Keratinocyte (primary cell): Measurements from ENCODE around the gene TTBK1. TPM values are rescaled to one million over a fixed set of nuclear protein-coding genes. Genes with fewer than 3 reads are reported as not detected.

ENCODE experiments used
- DNase-seq: peaks from one replicate; pipeline ENCODE4 v3.0.0-alpha.2; 2011; ENCODE audit warnings: low read depth, missing footprints, low spot score
- FAIRE-seq: peaks from 2 replicates; lab custom pipeline; 2011; peaks lifted over from hg19 to GRCh38; lab: Jason Lieb, UNC
- H2AFZ ChIP-seq: 2 replicates; pipeline ENCODE4 v1.6.0; 2012; ENCODE audit warnings: low read length, control low read depth, inconsistent platforms; ENCODE audit not compliant: control insufficient read depth
- H3K27ac ChIP-seq: 2 replicates; pipeline ENCODE4 v1.5.1; 2011; ENCODE audit warnings: low read length; ENCODE audit not compliant: control insufficient read depth, insufficient read depth
- H3K27me3 ChIP-seq: 3 replicates; pipeline ENCODE4 v1.6.0; 2011; ENCODE audit warnings: low read length; ENCODE audit not compliant: control insufficient read depth, insufficient read depth; ENCODE audit errors: extremely low read depth
- H3K36me3 ChIP-seq, 2 experiments: 2 replicates in 1 of 2; 3 replicates in 1 of 2; pipeline ENCODE4 v1.5.1; 2011; ENCODE audit warnings: low read length in 2 of 2, mild to moderate bottlenecking in 1 of 2; ENCODE audit not compliant: control insufficient read depth in 2 of 2, insufficient read depth in 2 of 2; ENCODE audit errors: extremely low read depth in 1 of 2
- H3K4me1 ChIP-seq: 3 replicates; pipeline ENCODE4 v1.5.1; 2011; ENCODE audit warnings: low read length; ENCODE audit not compliant: control insufficient read depth, insufficient read depth; ENCODE audit errors: extremely low read depth
- H3K4me2 ChIP-seq: 3 replicates; pipeline ENCODE4 v1.6.0; 2011; ENCODE audit warnings: low read depth, low read length; ENCODE audit not compliant: control insufficient read depth, insufficient read depth; ENCODE audit errors: extremely low read depth
- H3K4me3 ChIP-seq, 3 experiments: fragments of 200-600 bp in 1 of 3; sonication (generic) in 1 of 3; 2 replicates in 2 of 3; 3 replicates in 1 of 3; pipeline ENCODE4 v1.5.1; 2011 to 2016; ENCODE audit warnings: low read length in 3 of 3, mild to moderate bottlenecking in 3 of 3, control low read depth in 2 of 3, inconsistent platforms in 1 of 3, low read depth in 1 of 3, mixed read lengths in 1 of 3, mixed run types in 1 of 3, moderate library complexity in 1 of 3; ENCODE audit not compliant: control insufficient read depth in 2 of 3, insufficient read depth in 2 of 3; ENCODE audit errors: extremely low read depth in 1 of 3
- H3K79me2 ChIP-seq: 2 replicates; pipeline ENCODE4 v1.6.0; 2012; ENCODE audit warnings: low read length; ENCODE audit not compliant: control insufficient read depth, insufficient read depth
- H3K9ac ChIP-seq: 3 replicates; pipeline ENCODE4 v1.6.0; 2011; ENCODE audit warnings: low read length; ENCODE audit not compliant: control insufficient read depth, insufficient read depth; ENCODE audit errors: extremely low read depth
- H3K9me1 ChIP-seq: 3 replicates; pipeline ENCODE4 v1.6.0; 2011; ENCODE audit warnings: low read length; ENCODE audit not compliant: control insufficient read depth, insufficient read depth; ENCODE audit errors: extremely low read depth
- H3K9me3 ChIP-seq: 2 replicates; pipeline ENCODE4 v1.5.1; 2012; ENCODE audit warnings: low read depth, low read length; ENCODE audit not compliant: control insufficient read depth
- H4K20me1 ChIP-seq: 3 replicates; pipeline ENCODE4 v1.6.0; 2011; ENCODE audit warnings: low read length; ENCODE audit not compliant: control insufficient read depth, insufficient read depth; ENCODE audit errors: extremely low read depth
- CTCF ChIP-seq, 3 experiments: IDR thresholded peaks in 1 of 3; conservative IDR thresholded peaks in 1 of 3; optimal IDR thresholded peaks in 1 of 3; 2 replicates in 2 of 3; 3 replicates in 1 of 3; pipeline versions ENCODE3 to v1.5.1; 2011; ENCODE audit warnings: low read length in 3 of 3, mild to moderate bottlenecking in 3 of 3, moderate library complexity in 2 of 3, control low read depth in 1 of 3, inconsistent platforms in 1 of 3; ENCODE audit not compliant: insufficient read depth in 2 of 3; ENCODE audit errors: extremely low read depth in 1 of 3
- EZH2 ChIP-seq: IDR thresholded peaks from one replicate; pipeline ENCODE4 v1.6.1; 2012; ENCODE audit warnings: inconsistent platforms, mild to moderate bottlenecking, low read length, moderate library complexity
- dilution Hi-C: fragments of 300-500 bp; cut with MboI; formaldehyde crosslinking; loops from one replicate; pipeline ENCODE4 v1.7.0; 2020; ENCODE audit warnings: low sequenced_read_pairs; ENCODE audit not compliant: extremely low pct_ligation_motif_present
- polyA plus RNA-seq, 5 experiments: library from polyadenylated mRNA; depleted of rRNA in 3 of 5; stranded (reverse) in 3 of 5; stranded (forward) in 1 of 5; unstranded in 1 of 5; fragments of >200 nt; gene quantifications; 1 replicate in 1 of 5; 2 replicates in 3 of 5; 3 replicates in 1 of 5; pipeline versions ENCODE4 v1.2.1 to v1.2.3, GENCODE V29; 2011 to 2012; ENCODE audit warnings: missing spikeins in 2 of 5, low read depth in 1 of 5, low replicate concordance in 1 of 5

The TTBK1 gene
- polyA plus RNA-seq, 1 donor (not counting 4 experiments of a cell fraction or from before 2014, with no cell fraction given), result not detected

- H4K20me1 ChIP-seq, result no peaks in the 10 kb centered on the region
- dilution Hi-C loops, result no loop called here
- H3K27me3 ChIP-seq, result peaks cover 64% of the 10 kb centered on the region
- no peak overlapping the region for H3K27ac ChIP-seq
- H3K36me3 ChIP-seq, result no peaks in the 10 kb centered on the region
- FAIRE-seq (no peak), DNase-seq (no peak)
- H3K4me3 ChIP-seq, result no peak overlapping the region
- no peaks in the 10 kb centered on the region for H3K9me3 ChIP-seq
- no peak overlapping the region for H3K9ac ChIP-seq
- no peak overlapping the region for H2AFZ ChIP-seq
- TF ChIP-seq EZH2 (no peak), CTCF (optimal IDR thresholded peaks at IDR 0.05 in 1 of 3, IDR thresholded peaks at IDR 0.05 in 1 of 3, conservative IDR thresholded peaks at IDR 0.05 in 1 of 3; ENCODE audit: extremely low read depth in 1 of 3, insufficient read depth in 2 of 3, low read length in 3 of 3) (no peak)
- no peak overlapping the region for H3K4me2 ChIP-seq
- H3K9me1 ChIP-seq, result no peaks in the 10 kb centered on the region
- no peaks in the 10 kb centered on the region for H3K79me2 ChIP-seq
- H3K4me1 ChIP-seq, result peaks cover 5% of the 10 kb centered on the region
Observed at GRCh38 chr6:43271944-43272343, 28.7 kb downstream of the TTBK1 start.

- TF ChIP-seq EZH2 (no peak), CTCF (optimal IDR thresholded peaks at IDR 0.05 in 1 of 3, IDR thresholded peaks at IDR 0.05 in 1 of 3, conservative IDR thresholded peaks at IDR 0.05 in 1 of 3; ENCODE audit: extremely low read depth in 1 of 3, insufficient read depth in 2 of 3, low read length in 3 of 3) (no peak)
- H2AFZ ChIP-seq, result no peak overlapping the region
- H3K9ac ChIP-seq, result no peak overlapping the region
- H3K4me2 ChIP-seq, result no peak overlapping the region
- H3K79me2 ChIP-seq, result no peaks in the 10 kb centered on the region
- H4K20me1 ChIP-seq, result no peaks in the 10 kb centered on the region
- no peaks in the 10 kb centered on the region for H3K36me3 ChIP-seq
- H3K9me1 ChIP-seq, result no peaks in the 10 kb centered on the region
- peaks cover 5% of the 10 kb centered on the region for H3K4me1 ChIP-seq
- no peak overlapping the region for H3K4me3 ChIP-seq
- DNase-seq (no peak), FAIRE-seq (no peak)
- no peaks in the 10 kb centered on the region for H3K9me3 ChIP-seq
- dilution Hi-C loops, result no loop called here
- H3K27ac ChIP-seq, result no peak overlapping the region
- H3K27me3 ChIP-seq, result peaks cover 59% of the 10 kb centered on the region
Observed at GRCh38 chr6:43273707-43274106, 30.4 kb downstream of the TTBK1 start.
